Measurements from ENCODE around the gene TMEM266.

- TF ChIP-seq, protein P1, sequence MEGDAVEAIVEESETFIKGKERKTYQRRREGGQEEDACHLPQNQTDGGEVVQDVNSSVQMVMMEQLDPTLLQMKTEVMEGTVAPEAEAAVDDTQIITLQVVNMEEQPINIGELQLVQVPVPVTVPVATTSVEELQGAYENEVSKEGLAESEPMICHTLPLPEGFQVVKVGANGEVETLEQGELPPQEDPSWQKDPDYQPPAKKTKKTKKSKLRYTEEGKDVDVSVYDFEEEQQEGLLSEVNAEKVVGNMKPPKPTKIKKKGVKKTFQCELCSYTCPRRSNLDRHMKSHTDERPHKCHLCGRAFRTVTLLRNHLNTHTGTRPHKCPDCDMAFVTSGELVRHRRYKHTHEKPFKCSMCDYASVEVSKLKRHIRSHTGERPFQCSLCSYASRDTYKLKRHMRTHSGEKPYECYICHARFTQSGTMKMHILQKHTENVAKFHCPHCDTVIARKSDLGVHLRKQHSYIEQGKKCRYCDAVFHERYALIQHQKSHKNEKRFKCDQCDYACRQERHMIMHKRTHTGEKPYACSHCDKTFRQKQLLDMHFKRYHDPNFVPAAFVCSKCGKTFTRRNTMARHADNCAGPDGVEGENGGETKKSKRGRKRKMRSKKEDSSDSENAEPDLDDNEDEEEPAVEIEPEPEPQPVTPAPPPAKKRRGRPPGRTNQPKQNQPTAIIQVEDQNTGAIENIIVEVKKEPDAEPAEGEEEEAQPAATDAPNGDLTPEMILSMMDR (IDR thresholded peaks at IDR 0.05), result no peak
- TF ChIP-seq POLR2AphosphoS5 (IDR thresholded peaks at IDR 0.05) (no peak), POLR2A (IDR thresholded peaks at IDR 0.05; ENCODE audit: low read depth) (no peak)
Measured at GRCh38 chr15:76222159-76222558, 162.4 kb downstream of the TMEM266 start.
